Chondrocyte (in vitro differentiated cells): Measurements from ENCODE around the gene FCER2. TPM values are rescaled to one million over a fixed set of nuclear protein-coding genes. Genes with fewer than 3 reads are reported as not detected.

ENCODE experiments used
- DNase-seq: peaks from one replicate; pipeline ENCODE4 v3.0.0; 2021; ENCODE audit warnings: mixed read lengths, low spot score
- H3K27ac Mint-ChIP-seq: one replicate; pipeline ENCODE4 v1.8.0; 2021; ENCODE audit warnings: mild to moderate bottlenecking, moderate library complexity, mixed read lengths; ENCODE audit not compliant: unreplicated experiment
- H3K27me3 Mint-ChIP-seq: 2 replicates; pipeline ENCODE4 v1.8.0; 2021; ENCODE audit warnings: low read depth, mixed read lengths
- H3K36me3 Mint-ChIP-seq: 2 replicates; pipeline ENCODE4 v1.8.0; 2021; ENCODE audit warnings: low read depth, mixed read lengths
- H3K4me1 Mint-ChIP-seq: 2 replicates; pipeline ENCODE4 v1.8.0; 2021; ENCODE audit warnings: low read depth, mild to moderate bottlenecking, mixed read lengths
- H3K4me3 Mint-ChIP-seq: one replicate; pipeline ENCODE4 v1.8.0; 2021; ENCODE audit warnings: mild to moderate bottlenecking, moderate library complexity, mixed read lengths; ENCODE audit not compliant: unreplicated experiment
- H3K9me3 Mint-ChIP-seq: 2 replicates; pipeline ENCODE4 v1.8.0; 2021; ENCODE audit warnings: low read depth, mixed read lengths
- total RNA-seq: library from RNA; stranded (reverse); gene quantifications from 3 replicates; pipeline ENCODE4 v1.2.1, GENCODE V29; 2021
- TF ChIP-seq, protein P1 (sequence below): fragments of 200-600 bp; sonication (generic); IDR thresholded peaks from 2 replicates; pipeline ENCODE4 v1.5.0; 2021; ENCODE audit warnings: antibody characterized with exemption, mild to moderate bottlenecking, moderate library complexity

Gene FCER2
- total RNA-seq, 1 donor from 2014 or later: not detected

GRCh38 chr19:7694499-7694898 is 7.4 kb downstream of the FCER2 start:
- Mint-ChIP-seq H3K4me1 (no peaks in the 10 kb centered on the region), H3K4me3 (no peak overlapping the region), H3K27me3 (peaks cover 14% of the 10 kb centered on the region), H3K27ac (no peak overlapping the region), H3K36me3 (no peaks in the 10 kb centered on the region), H3K9me3 (no peaks in the 10 kb centered on the region)
- no peak for DNase-seq
- TF ChIP-seq, protein P1, sequence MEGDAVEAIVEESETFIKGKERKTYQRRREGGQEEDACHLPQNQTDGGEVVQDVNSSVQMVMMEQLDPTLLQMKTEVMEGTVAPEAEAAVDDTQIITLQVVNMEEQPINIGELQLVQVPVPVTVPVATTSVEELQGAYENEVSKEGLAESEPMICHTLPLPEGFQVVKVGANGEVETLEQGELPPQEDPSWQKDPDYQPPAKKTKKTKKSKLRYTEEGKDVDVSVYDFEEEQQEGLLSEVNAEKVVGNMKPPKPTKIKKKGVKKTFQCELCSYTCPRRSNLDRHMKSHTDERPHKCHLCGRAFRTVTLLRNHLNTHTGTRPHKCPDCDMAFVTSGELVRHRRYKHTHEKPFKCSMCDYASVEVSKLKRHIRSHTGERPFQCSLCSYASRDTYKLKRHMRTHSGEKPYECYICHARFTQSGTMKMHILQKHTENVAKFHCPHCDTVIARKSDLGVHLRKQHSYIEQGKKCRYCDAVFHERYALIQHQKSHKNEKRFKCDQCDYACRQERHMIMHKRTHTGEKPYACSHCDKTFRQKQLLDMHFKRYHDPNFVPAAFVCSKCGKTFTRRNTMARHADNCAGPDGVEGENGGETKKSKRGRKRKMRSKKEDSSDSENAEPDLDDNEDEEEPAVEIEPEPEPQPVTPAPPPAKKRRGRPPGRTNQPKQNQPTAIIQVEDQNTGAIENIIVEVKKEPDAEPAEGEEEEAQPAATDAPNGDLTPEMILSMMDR: no peak

DNA sequence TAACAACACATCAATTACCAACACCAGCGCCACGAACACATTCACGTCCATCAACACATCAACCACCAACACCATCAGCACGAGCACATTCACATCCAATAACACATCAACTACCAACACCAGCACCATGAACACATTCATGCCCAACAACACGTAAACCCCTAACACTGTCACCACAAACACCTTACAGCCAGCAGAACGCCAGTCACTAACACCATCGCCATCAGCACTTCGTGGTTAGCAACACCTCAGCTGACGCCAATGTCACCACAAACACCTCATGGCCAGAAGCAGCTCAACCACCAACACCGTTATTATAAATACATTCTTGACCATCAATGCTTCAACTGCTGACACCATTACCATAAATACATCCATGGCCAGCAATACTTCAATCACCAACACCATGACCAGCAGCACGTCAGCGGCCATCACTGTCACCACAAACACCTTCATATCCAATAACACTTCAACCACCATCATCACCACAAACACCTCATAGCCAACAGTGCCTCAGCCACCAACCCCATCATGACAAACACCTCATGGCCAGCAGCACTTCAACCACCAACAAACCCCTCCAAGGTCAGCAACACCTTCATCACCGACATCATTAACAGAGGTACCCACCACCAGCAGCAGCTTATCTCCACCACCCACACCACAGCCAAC is 9.4 kb downstream of the FCER2 start:
- Mint-ChIP-seq H3K4me1 (no peaks in the 10 kb centered on the region), H3K27me3 (peaks cover 5% of the 10 kb centered on the region), H3K27ac (no peak overlapping the region), H3K36me3 (no peaks in the 10 kb centered on the region), H3K4me3 (no peak overlapping the region), H3K9me3 (no peaks in the 10 kb centered on the region)
- TF ChIP-seq, protein P1: no peak
- DNase-seq: no peak

DNA sequence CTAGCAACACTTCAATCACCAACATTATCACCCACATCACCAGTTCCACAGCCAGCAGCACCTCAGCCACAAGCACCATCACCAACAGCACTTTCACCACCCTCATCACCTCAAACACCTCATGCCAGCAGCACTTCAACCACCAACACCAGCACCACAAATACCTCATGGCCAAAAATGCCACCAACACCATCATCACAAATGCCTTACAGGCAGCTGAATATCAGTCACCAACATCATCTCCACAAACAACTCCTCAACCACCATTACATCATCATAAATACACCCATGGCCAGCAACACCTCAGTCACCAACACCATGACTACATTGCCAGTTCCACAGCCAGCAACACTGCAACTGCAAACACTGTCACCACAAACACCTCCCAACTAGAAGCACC is 10.4 kb downstream of the FCER2 start:
- no peak overlapping the region for H3K27ac Mint-ChIP-seq
- H3K27me3 Mint-ChIP-seq: peaks cover 2% of the 10 kb centered on the region
- no peak for DNase-seq
- H3K9me3 Mint-ChIP-seq: no peaks in the 10 kb centered on the region
- no peaks in the 10 kb centered on the region for H3K4me1 Mint-ChIP-seq
- no peak overlapping the region for H3K4me3 Mint-ChIP-seq
- TF ChIP-seq, protein P1: no peak
- no peaks in the 10 kb centered on the region for H3K36me3 Mint-ChIP-seq

DNA sequence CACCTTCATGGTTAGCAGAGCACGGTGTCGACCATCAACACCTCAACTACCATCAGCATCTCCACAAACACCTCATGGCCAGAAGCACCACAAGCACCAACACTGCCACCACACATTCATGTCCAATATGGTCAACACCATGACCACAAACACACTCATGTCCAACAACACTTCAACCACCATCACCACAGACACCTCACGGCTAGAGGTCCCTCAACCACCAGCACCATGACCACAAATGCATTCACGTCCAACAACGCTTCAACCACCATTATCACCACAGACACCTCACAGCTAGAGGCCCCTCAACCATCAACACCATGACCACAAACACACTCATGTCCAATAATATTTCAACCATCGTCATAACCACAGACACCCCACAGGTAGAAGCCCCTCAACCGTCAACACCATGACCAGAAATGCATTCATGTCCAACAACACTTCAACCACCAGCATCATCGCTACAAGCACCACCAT is 11.1 kb downstream of the FCER2 start:
- Mint-ChIP-seq H3K27me3 (peaks cover 1% of the 10 kb centered on the region), H3K4me3 (no peak overlapping the region), H3K27ac (no peak overlapping the region), H3K36me3 (no peaks in the 10 kb centered on the region), H3K4me1 (no peaks in the 10 kb centered on the region), H3K9me3 (no peaks in the 10 kb centered on the region)
- DNase-seq: no peak
- TF ChIP-seq, protein P1: no peak

DNA sequence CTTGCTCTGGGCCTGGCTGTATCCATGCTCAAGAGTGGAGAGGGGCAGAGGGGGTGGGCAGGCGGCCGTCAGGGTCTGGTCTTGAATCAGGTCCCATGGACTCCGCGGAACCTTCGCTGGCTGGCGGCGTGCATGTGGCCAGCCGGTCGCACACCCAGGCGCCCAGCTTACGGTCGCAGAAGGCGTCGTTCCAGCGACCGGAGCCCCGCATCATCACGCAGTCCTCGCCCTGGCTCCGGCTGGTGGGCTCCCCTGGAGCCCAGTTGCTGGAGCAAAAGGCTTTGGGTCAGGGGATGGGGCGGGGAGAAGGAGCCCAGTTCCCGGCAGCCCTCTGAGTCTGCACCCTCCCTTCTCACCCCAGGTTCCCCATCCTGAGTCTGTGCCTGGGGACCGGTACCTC is 12.8 kb downstream of the FCER2 start:
- no peak for DNase-seq

More for the DNA sequence above, 12.8 kb downstream of the FCER2 start:
- Mint-ChIP-seq H3K36me3 (peaks cover 2% of the 10 kb centered on the region), H3K4me3 (no peak overlapping the region), H3K9me3 (no peaks in the 10 kb centered on the region), H3K27ac (no peak overlapping the region), H3K27me3 (no peaks in the 10 kb centered on the region), H3K4me1 (peaks cover 3% of the 10 kb centered on the region)
- TF ChIP-seq, protein P1: no peak
